GM12874 (cell line): ENCODE data around the gene VGLL2.

ENCODE experiments used
- TF ChIP-seq, protein P1 (sequence below): IDR thresholded peaks from 2 replicates; pipeline ENCODE4 v1.5.1; 2011; ENCODE audit warnings: low read depth, mild to moderate bottlenecking, control low read depth, low read length, moderate library complexity; ENCODE audit not compliant: insufficient read depth

Gene VGLL2

DNA sequence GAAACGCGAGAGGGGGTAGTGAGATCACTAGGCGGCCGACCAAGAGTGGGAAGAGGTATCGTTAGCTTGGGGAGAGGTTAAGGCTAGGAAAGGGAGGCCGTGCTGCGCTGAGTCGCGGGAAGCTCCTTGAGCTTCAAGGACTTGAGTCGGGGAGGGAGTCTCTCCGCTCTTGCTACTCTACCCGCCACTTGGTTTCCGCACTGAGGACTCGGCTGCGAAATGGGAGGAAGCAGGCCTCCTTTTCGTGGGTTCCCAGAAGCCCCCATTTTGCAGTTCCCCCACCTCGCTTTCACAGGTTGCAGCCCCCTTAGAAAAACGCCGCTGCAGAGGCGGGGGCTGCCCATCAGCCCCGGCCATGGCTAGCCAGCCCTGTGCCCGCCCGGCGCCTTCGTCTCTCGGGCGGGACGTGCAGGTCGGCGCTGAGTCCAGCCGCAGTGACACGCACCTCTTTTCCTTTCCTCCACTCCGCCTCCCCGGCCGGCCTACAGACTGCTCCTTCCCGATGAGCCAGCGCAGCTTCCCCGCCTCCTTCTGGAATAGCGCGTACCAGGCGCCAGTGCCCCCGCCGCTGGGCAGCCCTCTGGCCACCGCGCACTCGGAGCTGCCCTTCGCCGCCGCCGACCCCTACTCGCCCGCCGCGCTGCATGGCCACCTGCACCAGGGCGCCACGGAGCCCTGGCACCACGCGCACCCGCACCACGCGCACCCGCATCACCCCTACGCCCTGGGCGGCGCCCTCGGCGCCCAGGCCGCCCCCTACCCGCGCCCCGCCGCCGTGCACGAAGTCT lies 4.9 kb downstream of the VGLL2 start:
- TF ChIP-seq, protein P1, sequence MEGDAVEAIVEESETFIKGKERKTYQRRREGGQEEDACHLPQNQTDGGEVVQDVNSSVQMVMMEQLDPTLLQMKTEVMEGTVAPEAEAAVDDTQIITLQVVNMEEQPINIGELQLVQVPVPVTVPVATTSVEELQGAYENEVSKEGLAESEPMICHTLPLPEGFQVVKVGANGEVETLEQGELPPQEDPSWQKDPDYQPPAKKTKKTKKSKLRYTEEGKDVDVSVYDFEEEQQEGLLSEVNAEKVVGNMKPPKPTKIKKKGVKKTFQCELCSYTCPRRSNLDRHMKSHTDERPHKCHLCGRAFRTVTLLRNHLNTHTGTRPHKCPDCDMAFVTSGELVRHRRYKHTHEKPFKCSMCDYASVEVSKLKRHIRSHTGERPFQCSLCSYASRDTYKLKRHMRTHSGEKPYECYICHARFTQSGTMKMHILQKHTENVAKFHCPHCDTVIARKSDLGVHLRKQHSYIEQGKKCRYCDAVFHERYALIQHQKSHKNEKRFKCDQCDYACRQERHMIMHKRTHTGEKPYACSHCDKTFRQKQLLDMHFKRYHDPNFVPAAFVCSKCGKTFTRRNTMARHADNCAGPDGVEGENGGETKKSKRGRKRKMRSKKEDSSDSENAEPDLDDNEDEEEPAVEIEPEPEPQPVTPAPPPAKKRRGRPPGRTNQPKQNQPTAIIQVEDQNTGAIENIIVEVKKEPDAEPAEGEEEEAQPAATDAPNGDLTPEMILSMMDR, result no peak

DNA sequence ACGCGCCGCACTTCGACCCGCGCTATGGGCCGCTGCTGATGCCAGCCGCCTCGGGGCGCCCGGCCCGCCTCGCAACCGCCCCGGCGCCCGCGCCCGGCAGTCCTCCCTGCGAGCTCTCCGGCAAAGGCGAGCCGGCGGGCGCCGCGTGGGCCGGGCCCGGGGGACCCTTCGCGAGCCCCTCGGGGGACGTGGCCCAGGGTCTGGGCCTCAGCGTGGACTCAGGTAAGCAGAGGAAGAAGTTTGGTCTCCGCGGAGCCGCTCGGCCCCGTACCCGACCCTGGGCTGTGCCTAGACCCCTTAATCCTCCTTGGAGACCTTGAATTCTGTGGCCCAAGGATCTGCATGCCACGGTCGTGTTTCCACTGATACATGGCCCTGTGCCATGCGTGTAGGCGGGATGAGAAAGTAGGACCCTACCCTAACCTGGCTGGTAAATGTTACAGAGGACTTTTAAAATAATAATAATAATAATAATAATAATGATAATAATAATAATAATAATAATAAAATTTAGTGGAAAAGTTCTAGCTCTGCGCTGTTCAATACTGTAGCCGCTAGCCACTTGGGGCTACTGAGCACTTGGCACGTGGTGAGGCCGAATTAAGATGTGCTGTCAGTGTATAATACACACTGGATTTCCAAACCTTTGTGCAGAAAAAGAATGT lies 5.6 kb downstream of the VGLL2 start:
- TF ChIP-seq, protein P1, result no peak

DNA sequence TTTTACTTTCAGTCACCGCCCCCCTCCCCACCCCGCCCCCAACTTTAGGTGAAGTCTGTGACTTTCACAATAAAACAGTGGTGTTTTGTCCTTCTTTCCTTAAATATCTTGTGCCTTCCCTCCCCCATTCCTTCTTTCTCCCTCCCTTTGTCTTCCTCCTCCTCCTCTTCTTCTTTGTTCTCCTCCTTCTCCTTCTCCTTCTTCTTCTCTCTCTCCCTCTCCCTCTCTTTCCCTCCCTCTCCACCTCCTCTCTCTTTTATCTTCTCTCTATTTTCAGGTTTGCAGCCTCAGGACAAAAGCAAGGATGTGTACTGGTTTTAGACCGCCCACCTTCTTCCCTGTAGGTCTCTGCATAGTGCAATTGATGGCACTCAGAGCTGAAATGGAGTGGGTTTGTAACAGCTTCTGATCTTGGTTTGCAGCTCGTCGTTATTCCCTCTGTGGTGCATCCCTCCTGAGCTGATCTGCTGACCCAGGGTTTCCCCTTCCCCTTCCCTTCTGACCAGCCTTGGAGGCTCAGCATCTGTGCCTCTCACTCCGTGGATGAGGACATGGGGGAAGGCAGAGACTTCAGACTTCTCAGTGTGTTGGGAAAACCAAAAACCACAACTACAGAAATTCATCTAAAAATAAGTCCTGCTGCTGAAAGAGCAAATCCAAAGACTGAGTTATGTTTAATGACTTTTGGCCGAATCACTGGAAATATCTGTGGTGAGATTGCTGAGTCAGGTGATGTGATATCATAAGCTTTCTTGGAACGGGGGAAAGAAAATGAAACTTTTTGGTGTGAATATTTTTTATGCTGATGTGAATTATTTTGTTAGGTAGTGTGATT lies 6.9 kb downstream of the VGLL2 start:
- TF ChIP-seq, protein P1, result no peak

DNA sequence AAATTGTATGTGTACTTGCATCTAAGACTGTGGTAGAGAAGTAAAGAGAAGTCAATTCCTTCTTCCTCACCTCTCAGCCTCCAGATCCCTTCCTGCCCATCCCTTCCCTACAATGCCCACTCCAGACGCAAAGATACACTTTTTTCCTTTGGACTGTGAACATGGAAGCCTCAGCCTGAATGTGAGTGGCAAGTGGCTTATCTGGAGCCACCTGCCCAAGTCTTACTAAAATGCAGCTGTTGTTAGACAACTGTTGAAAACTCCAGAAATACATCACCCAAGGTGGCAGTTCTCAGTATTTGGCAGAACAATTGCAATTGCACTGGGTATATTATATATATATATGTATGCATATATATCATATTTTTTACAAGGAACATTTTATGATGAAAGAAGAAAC lies 7.5 kb downstream of the VGLL2 start:
- TF ChIP-seq, protein P1, result no peak

DNA sequence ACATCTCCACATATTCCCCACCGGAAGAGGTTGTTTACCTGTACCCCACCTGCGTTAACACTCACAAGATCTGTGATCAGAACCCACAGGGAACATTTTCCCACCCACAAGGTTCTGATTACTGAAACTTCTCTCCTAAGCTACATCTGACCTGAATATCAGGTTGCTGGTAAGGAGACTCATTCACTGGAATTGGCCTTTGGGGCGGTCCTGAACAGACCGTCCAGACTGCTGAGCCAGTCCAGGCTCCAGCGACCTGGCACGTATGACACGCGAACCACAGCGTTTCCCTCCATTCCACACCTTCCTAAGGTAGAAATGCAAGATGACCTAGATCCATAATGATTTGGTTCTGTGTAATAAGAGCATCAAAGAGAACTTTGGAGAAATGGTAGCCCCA lies 9.8 kb downstream of the VGLL2 start:
- TF ChIP-seq, protein P1, result no peak

DNA sequence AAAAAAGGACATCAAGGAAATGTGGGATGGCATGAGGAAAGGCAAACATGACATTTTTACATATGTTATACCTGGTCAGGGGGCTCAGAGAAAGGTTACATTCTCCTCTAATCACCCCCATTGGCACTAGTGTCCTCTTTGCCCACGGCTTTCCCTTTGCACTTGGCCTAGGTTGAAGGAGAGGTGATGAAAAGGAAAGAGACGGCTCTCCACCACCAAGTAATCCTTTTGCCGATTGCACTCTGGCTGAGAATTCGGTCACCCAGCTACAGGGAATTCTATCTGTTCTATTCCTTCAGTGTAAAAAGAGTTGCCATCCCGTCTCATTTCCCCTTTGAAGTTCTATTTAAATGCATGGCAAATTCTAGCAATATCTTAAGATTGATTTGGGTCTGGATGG lies 10.4 kb downstream of the VGLL2 start:
- TF ChIP-seq, protein P1, result no peak

DNA sequence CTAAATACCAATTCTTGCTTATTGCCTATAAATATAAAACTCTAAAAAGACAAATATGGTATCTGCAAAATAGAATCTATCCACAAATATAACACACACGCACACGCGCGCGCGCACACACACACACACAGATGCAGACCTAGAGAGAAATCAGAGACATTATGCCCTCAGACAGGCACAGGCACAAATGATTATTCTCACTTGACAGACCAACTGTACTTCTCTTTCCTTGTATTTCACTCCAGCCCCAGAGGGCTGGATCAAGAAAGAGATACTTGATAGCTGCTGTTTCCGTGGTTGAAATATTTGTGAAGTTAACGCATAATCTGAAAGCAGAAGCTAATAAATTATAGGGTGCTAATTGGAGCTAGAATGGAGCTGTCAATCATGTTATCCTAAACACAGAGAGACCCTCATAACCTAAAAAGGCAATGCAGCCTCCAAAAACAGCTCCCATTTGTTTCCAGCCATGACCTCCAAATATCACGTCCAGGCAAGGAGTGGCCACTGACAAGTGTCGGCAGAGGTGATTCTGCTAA lies 11.5 kb downstream of the VGLL2 start:
- TF ChIP-seq, protein P1, result no peak
